GM19397 (cell line): ENCODE data around the gene ST6GALNAC3.
A peak's percentile ranks its signal among the peaks of the same experiment; 100 is the strongest.

Source experiments
- ATAC-seq: cut with Tn5 transposase; IDR thresholded peaks from one replicate; pipeline ENCODE4 v1.9.1; 2021; ENCODE audit warnings: mild to moderate bottlenecking, moderate library complexity; ENCODE audit not compliant: unreplicated experiment

Gene ST6GALNAC3

DNA sequence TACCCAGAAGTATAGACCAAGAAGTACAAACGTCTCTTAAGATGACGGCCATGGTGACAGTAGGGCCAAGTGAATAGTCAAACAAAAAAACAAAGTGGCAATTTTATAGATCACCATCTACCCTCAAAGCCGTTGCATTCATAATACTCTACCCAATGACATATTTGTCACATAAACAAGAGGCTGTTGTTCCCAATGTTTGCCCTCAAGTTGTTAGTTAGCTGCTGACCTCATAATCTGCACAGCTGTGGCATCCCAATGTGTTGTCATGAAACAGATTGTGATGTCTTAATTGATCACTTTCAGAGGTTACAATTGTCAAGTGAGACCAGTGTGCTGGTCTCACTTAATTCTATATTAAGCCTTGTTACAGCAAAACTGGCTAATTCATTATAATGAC is 333.8 kb downstream of the ST6GALNAC3 start:
- no peak for ATAC-seq

DNA sequence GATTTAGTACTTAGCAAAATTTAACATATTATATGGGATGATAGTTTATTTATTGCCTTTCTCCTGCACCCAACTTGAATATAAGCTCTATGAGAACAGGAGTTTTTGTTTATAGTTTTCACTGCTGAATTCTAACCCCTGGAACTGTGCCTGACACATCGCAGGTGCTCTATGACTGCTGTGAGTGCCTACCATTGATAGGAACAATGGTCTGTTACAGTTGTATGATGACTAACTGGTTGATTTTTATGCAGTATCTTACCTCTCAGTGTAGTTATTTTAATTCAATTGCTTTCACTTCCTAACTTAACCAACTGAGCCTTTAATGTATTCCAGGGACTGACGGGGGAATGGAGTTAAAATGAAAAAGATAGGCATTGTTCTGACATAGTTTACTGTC is 336.0 kb downstream of the ST6GALNAC3 start:
- no peak for ATAC-seq

DNA sequence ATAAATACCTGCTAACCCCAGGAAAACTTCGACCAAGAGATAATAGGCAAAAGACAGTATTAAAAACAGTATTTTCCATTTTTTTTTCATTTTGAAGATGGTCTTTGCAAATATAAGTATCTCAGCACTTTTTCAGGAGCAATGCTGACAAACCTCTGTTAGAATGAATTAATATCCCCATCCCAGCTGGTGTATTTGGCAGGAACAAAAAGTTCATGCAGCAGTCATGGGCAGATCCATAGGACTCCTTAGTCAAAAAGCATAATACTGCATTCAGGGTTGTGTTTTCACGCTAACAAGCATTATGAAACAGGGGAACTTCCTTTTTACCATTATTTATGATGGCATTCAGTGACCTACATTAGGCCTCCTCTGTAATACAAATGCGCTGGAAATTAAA is 344.0 kb downstream of the ST6GALNAC3 start:
- no peak for ATAC-seq

DNA sequence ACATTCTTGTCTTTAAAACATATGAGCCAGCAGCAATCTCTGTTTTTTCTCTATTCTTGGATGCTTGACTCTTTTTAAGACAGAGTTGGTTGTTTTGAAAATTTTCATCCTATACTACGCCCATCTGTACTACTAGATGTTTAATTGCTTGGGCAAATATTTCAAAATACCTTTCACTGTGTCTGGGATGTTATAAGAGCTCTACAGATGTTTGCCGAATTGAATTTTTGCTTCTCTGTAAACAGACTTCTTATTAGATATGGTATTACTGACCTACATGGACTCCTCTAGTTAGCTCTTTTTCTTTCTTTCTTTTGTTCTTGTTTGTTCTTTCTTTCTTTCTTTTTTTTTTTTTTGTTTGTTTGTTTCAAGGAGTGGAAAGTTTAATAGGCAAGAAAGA is 345.1 kb downstream of the ST6GALNAC3 start:
- ATAC-seq: no peak

GRCh38 chr1:76425201-76426145 is 350.9 kb downstream of the ST6GALNAC3 start:
- ATAC-seq: peak; percentile 80

DNA sequence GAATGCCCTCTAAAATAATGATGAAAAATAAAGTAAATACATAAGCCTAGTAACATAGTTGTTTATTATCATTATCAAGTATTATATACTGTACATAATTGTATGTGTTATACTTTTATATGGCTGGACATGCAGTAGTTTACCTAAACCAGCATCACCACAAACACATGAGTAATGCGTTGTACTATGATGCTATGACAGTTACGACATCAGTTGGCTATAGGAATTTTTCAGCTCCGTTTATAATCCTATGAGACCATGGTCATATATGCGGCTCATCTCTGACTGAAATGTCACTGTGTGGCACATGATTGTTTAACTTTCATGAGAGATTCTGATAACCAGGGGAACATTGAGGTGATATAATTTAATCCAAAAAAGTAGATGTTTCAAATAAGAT is 352.1 kb downstream of the ST6GALNAC3 start:
- no peak for ATAC-seq

DNA sequence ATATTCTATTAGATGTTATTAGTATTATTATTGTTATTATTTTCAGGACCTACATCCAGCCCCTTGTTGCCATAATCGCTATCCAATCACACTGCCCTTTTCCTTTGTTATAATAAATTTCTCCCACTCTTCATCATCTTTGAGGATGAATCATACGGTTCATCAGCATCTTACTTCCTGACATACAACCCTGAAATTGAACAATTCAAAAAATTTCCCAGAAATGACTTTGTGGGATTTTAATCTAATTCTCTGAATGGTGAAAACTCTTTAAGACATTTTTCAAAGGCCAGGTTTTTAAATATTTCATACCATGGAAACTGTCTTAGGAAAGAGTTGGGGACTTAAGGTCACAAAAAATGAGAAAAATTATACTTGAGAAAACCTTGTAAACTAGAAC is 353.5 kb downstream of the ST6GALNAC3 start:
- ATAC-seq: no peak

- ATAC-seq: no peak
These were observed 356.0 kb downstream of the ST6GALNAC3 start for GRCh38 chr1:76430531-76430930.

- ATAC-seq: no peak
These were observed 359.0 kb downstream of the ST6GALNAC3 start for GRCh38 chr1:76433526-76433925.

GRCh38 chr1:76443217-76443616 is 368.7 kb downstream of the ST6GALNAC3 start:
- ATAC-seq: no peak

DNA sequence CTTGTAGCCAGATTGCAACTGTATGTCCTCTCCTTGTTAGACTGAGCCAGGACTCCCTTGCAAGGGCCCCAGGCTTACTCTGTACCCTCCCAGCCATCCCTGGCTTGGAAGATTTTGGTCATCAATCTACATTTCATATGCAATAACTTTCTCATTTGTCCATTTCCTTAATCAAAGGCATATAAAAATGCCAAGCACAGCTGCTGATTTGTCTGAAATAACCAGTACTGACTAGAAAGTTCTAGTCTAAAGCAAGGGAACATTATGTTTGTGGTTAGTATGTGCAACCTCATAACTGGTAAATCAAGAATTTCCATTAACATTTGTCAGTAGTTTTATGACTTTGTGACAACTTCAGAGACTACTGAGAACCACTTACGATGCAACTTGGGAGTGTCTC is 370.2 kb downstream of the ST6GALNAC3 start:
- ATAC-seq: no peak

DNA sequence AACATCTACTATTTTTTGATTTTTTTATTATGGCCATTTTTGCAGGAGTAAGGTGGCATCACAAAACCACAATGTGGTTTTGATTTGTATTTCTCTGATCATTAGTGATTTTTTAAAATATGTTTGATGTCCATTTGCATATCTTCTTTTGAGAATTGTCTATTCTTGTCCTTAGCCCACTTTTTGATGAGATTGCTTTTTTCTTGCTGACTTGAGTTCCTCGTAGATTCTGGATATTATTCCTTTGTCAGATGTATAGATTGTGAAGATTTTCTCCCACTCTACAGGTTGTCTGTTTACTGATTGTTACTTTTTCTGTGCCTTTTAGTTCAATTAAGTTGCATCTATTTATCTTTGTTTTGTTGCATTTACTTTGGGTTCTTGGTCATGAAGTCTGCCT is 375.7 kb downstream of the ST6GALNAC3 start:
- no peak for ATAC-seq

GRCh38 chr1:76463278-76463677 is 388.7 kb downstream of the ST6GALNAC3 start:
- ATAC-seq: no peak

DNA sequence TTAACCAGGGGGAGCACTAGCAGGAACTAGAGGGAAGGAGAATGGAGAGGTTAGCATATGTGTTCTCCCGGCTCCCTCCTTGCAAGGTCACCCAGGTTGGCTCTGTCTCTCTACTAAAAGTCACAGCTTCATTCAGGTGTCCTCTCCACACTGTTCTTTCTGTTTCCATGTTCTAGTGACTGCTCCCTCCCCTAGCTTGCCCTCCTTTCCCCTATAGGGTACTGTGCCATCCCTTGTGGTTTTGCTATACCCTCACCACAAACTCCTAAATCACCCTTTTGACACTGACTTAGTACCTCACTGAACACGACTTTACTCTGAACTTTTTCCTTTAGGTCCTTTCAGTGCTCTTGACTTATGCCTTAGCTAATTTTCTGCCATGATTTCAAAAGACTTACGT is 389.3 kb downstream of the ST6GALNAC3 start:
- no peak for ATAC-seq

GRCh38 chr1:76465030-76465429 is 390.5 kb downstream of the ST6GALNAC3 start:
- no peak for ATAC-seq

- ATAC-seq: no peak
These were observed 395.6 kb downstream of the ST6GALNAC3 start for GRCh38 chr1:76470166-76470565.

GRCh38 chr1:76471536-76471935 is 397.0 kb downstream of the ST6GALNAC3 start:
- ATAC-seq: no peak

DNA sequence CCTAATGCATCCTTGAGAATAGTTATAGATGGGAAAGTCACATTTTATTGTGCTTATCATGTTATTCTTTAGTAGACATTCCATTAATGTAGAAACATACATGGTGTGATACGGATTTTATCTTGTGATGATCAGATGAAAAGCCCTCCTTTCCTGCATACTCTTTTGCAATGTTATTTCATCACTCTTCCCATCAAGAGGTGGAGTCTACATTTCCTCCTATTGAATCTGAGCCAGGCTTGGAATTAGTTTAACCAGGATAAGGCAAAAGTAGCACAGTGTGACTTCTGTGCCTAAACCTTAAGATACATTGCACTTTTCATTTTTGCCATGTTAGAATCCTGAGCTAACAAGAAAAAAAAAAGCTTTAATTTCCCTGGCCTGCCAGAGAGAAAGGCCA is 399.0 kb downstream of the ST6GALNAC3 start:
- no peak for ATAC-seq

DNA sequence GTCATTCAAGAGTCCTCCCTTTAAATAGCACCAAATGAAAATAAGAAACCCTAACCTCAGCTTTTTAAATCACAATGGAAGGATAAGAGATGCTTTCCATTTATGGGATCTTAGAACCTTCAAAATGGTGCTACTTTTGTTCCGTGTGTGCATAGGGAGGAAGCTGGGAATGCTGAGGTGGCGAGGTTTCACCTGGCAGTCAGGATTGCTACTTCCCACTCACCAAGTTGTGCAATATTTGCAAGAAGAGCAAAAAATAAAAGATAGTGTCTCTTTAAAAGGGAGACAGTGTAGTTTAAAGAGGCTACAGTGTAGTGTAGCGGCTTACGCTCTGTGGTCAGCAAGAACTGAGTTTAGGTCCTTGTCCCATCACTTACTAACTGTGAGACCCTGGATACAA is 400.4 kb downstream of the ST6GALNAC3 start:
- ATAC-seq: no peak

DNA sequence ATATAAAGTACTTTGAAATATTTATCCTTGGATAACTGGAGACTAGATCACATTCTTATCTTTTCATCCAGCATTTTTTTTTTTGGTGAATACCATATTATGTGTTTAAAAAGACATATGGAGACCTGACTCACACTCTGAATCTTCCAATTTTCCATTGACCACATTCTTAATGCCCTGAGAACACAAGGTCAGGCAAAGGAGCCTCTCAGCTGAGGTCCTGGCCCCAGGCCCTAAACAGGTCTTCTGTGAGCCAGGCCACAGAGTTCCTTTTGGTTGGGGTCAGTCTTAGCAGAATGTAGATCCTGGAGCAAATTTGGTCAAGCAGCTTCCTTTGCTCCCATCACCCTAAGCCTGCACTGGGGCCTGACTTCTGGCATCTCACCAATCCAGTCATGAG is 402.6 kb downstream of the ST6GALNAC3 start:
- ATAC-seq: no peak

DNA sequence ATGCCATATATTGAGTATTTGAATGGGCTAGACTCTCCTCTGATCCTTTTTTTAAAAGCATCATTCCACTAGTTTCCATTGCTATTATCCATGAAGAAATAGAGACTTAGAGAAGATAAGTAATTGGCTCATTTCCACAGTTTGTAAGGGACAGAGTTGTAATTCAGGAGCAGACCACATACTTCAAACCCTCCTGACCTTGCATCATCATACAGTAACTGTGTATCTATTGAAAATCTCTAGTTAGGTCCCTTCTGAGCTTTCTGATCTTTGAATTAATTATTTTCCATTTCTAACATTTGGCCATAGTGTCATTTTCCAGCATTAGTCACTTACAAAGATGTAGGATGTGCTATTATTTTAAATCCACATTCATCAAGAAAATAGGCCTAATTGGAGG is 406.3 kb downstream of the ST6GALNAC3 start:
- no peak for ATAC-seq

- ATAC-seq: no peak
These were observed 407.1 kb downstream of the ST6GALNAC3 start for GRCh38 chr1:76481672-76482071.

- ATAC-seq: no peak
These were observed 407.7 kb downstream of the ST6GALNAC3 start for GRCh38 chr1:76482272-76482671.
